GM08714 (cell line): Measurements from ENCODE around the gene CNIH1.
A peak's percentile ranks its signal among the peaks of the same experiment; 100 is the strongest.
"Not testable (repeated sequence)": the region's sequence is repeated elsewhere in the genome, so short reads cannot be mapped to it uniquely, and the experiment has no call there.

Experiments
- H3K4me3 ChIP-seq: fragments of 200-500 bp; sonication (Bioruptor generic); 2 replicates; pipeline ENCODE4 v1.5.1; 2014; ENCODE audit warnings: mild to moderate bottlenecking, low read length, inconsistent platforms
- ZNF274 ChIP-seq: IDR thresholded peaks from 2 replicates; pipeline ENCODE4 v1.6.1; 2012; ENCODE audit warnings: mild to moderate bottlenecking, low read depth, low read length

The CNIH1 gene

DNA sequence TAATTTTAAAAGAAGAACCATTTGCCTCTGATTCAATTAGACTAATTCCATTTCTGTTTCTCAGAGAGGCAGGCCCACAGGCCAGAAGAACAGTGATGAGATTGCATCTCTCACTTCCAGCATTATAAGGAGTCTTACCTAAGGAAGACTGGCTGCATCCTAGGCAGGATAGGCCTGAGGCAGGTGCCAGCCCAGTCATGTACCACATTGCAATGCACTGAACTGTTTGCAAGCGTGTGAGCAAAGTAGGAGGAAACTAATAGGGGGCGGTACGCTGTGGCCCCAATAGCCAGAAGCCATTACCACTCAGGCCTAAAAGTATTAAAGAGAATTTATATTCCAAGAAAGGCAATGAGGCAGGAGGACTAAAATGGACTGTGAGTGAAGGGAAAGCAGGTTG lies 12.1 kb upstream of the CNIH1 start:
- no peak overlapping the region for H3K4me3 ChIP-seq
- TF ChIP-seq ZNF274 = no peak

DNA sequence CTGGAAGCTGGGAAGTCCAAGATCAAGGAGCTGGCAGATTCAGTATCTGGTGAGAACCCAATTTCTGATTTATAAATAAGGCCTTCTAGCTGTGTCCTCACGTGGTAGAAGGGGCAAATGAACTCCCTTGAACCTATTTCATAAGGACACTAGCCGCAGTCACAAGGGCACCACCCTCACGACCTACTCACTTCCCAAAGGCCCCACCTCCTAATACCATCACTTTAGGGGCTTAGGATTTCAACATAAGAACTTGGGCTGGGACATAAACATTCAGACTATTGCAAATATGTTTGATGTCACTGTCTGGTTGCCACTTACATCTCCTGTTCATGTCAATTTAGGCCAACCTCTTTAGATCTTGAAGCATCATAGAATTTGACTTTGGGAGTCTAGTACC lies 10.8 kb upstream of the CNIH1 start:
- H3K4me3 ChIP-seq = no peak overlapping the region
- no peak for TF ChIP-seq ZNF274

DNA sequence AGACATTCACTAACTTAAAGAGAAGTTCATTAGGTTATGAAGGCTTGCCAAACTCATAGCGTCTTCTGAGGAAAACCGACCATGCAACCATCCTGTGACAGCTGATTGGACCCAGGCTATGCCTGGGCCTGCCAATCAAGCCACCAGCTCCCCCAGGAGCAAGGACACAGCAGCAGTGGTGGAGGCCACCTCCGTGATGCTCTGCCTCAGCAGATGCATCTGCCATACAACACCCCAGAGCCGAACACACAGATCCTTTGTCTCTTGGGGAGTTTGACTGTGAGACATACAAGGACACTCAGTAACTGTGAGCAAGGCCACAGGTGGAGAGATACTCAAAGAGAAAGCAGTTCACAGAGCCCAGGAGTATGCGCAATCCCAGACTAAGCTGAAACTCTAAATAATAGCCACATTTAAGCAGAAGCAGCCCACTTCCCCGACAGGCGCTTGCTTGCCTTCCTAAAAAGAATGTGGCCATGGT lies 10.0 kb upstream of the CNIH1 start:
- H3K4me3 ChIP-seq = no peak overlapping the region
- no peak for TF ChIP-seq ZNF274

DNA sequence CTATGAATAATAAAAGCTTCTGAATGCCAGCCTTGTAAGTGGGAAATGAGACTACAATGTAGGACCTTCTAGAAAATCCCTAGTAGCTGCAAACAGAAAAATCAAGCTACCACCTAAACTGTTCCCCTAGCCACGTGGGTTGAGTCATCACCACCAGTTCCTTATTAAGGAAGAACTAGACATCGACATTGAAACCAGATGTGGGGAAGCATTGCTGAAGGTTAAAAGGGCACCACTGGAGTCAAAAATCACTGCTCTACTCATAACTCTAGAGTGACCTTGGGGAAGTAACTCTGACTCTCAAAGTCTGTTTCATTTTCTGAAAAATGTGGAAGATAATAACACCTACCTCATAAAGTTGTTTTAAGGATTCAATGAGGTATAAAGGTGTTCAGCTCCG lies 9.4 kb upstream of the CNIH1 start:
- no peak overlapping the region for H3K4me3 ChIP-seq
- no peak for TF ChIP-seq ZNF274

- no peak for TF ChIP-seq ZNF274
These were observed 6.1 kb upstream of the CNIH1 start for GRCh38 chr14:54447231-54447692.

GRCh38 chr14:54446161-54446693 lies 5.1 kb upstream of the CNIH1 start:
- H3K4me3 ChIP-seq = no peak overlapping the region
- no peak for TF ChIP-seq ZNF274

More at GRCh38 chr14:54447231-54447692, 6.1 kb upstream of the CNIH1 start:
- no peak overlapping the region for H3K4me3 ChIP-seq

GRCh38 chr14:54444681-54445080 lies 3.5 kb upstream of the CNIH1 start:
- no peak overlapping the region for H3K4me3 ChIP-seq
- no peak for TF ChIP-seq ZNF274

- TF ChIP-seq ZNF274 = no peak
- H3K4me3 ChIP-seq = no peak overlapping the region
These were observed 2.8 kb upstream of the CNIH1 start for GRCh38 chr14:54443981-54444380.

- not testable (repeated sequence) for H3K4me3 ChIP-seq
These were observed 1.8 kb upstream of the CNIH1 start for GRCh38 chr14:54442961-54443360.

DNA sequence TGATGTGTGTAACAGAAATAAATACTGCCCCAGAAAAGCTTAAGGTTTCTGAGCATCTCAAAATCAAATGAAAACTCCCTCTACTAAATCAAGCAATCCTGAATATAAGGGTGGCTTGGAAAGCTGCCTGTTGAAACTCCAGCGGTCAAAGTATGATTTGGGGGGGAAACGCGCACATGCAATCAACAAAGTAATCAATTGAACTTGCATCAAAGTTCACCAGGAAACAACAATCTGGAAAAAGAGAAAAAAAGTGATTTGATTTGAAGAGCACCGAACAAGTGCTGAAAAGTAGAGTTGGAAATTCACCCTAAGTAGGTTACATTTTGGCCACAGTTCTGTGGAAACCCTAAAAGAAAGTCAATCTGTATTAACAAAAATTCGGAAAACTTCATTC lies 700 bp downstream of the CNIH1 start:
- peak overlapping the region; percentile 95 for H3K4me3 ChIP-seq
- no peak for TF ChIP-seq ZNF274

- no peak for TF ChIP-seq ZNF274
- peak overlapping the region; percentile 95 for H3K4me3 ChIP-seq
These were observed 1.1 kb downstream of the CNIH1 start for GRCh38 chr14:54440037-54440436.

DNA sequence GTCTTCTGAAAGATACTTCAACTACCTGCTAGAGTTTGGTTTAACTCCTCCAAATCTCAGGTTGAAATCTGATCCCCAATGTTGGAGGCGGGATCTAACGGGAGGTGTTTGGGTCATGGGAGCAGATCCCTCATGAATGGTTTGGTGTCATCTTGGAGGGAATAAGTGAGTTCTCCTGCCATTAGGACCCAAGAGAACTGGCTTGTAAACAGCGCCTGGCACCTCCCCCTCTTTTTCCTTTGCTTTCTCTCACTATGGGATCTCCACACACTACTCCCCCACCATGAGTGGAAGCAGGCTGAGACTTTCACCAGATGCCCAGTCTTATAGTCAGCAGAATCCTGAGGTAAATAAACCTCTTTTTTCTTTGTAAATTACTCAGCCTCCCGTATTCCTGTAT lies 2.5 kb downstream of the CNIH1 start:
- H3K4me3 ChIP-seq = no peak overlapping the region
- TF ChIP-seq ZNF274 = no peak

DNA sequence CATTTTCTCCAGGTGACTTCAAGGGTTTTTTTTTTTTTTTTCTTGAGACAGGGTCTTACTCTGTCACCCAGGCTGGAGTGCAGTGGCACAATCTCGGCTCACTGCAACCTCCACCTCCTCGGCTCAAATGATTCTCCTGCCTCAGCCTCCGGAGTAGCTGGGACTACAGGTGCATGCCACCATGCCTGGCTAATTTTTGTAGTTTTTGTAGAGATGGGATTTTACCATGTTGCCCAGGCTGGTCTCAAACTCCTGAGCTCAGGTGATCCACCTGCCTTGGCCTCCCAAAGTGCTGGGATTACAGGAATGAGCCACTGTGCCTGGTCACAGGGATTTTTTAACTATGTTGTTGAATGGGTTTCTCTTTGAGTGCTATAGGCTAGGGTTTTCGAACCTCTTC lies 3.2 kb downstream of the CNIH1 start:
- H3K4me3 ChIP-seq = not testable (repeated sequence)

DNA sequence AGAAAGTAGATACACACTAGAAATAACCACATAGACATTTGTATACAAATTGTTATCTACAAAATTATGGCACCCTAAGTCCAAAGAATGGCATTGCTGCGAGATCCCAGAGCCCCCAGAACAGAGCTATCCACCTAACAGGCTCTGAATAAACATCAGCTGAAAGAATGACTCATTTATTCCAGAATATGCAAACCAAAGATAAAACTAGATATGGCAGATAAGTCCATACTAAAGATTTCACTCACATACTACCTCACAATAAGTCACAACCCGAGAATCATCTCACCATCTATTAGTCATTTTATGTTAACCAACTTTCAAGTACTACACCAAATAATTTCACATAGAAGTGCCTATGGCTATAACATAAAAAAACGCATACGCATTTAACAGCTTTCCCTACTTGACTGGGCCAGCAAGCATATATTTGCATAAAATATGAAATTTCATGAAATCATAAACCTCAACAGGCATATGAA lies 5.6 kb downstream of the CNIH1 start:
- no peak for TF ChIP-seq ZNF274
- H3K4me3 ChIP-seq = no peak overlapping the region; the same call in 1 of the 2 replicates

GRCh38 chr14:54428527-54428926 lies 12.6 kb downstream of the CNIH1 start:
- no peak overlapping the region for H3K4me3 ChIP-seq
- no peak for TF ChIP-seq ZNF274

- no peak overlapping the region for H3K4me3 ChIP-seq
- no peak for TF ChIP-seq ZNF274
These were observed 13.3 kb downstream of the CNIH1 start for GRCh38 chr14:54427871-54428270.
